ENCODE data around the gene NMRAL1. TPM values are rescaled to one million over a fixed set of nuclear protein-coding genes. Genes with fewer than 3 reads are reported as not detected.
A peak's percentile ranks its signal among the peaks of the same experiment; 100 is the strongest.

The NMRAL1 gene
- 10 to 100 TPM; 31.4 to 44.2 (median 37.3) TPM for polyA plus RNA-seq (ENCODE audit: insufficient read length in 3 of 3)

DNA sequence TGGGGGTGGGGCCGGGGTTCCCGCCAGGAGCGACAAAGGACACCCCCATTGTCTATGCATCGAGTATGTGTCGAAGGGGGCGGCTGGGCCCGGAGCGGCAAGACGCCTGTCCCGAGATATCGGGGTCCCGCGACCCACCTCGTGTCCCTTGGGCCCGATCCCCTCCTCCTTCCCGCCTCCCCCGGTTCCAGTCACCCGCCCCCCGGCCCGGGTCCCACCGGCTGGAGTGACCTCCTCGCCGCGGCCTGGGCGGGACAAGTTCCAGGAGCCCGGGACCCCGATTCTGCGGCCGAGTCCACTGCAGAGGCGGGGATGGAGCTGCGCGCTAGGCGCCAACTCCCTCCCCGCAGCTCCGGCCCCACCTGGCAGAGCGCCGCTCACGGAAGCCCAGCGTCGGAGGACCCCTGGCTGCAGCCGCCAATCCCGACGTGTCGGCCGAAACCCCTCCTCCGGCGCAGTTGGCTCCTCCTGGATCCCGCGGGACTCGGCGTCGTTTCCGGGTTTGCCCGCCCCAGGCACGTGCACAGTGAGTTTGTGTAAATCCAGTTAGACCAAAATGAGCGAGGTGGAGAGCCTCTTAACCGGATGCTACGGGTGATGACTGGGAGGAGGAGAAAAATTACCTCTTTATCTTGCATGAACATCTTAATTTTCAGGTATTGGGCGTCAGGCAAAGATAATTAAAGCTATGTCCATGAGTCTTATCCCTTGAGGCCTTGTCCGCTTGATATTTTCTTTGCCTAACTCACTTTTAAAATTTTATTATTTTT is at the start of gene NMRAL1:
Gene NMRAL1, minus strand, starts transcription at position 434 of the 770 bp plus-strand sequence. CDS start 493 bp downstream, outside the sequence.
- peak; percentile 68 to 78 (median 77) for DNase-seq (ENCODE audit: low read depth in 3 of 3, low spot score in 2 of 3)

GRCh38 chr16:4523686-4524085 is 49.3 kb upstream of the NMRAL1 start:
- no peak for DNase-seq (ENCODE audit: low read depth in 3 of 3, low spot score in 2 of 3)

DNA sequence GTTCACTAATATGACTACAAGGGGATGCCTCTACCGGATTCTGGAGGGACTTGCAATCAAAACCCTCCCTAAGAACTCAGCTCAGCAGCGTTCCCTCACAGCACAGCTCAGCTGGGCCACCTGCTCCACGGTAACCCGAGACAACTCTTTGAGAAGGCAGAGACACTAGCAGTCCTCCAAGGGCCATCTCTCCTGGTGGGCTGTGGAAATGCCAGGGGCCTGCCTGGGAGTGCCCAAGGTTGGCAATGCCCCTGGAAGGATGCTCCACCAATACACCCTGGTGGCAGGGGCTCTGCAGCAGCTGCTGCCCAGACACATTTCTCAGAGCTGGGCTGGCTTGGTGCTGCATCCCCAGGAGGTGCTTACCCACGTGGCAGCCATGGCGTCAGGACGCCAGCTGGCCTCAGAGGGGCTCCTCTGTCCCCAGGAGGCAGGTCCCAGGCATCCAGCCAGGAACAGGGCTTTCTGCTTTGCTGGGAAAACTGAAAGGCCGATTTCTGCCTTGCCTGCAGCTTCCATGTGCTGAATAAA is 47.7 kb upstream of the NMRAL1 start:
- no peak for DNase-seq (ENCODE audit: low read depth in 3 of 3, low spot score in 2 of 3)

DNA sequence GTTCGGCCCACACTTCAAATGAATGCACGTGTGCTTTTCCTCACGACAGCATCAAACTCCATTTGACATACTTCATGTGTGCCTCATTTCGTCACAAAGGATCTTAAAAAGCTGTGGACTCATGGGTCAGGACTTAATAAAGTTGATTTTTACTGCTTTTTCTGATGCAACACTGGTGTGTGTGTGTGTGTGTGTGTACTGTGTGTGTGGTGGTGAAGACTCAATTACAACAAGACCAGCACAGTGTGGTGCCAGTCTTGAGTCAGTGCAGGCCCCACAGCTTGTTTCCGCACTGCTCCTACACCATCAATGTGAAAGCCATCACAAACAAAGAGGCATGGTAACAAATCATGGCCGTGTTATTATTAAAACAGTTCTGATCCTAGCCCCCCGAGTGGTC is 46.5 kb upstream of the NMRAL1 start:
- DNase-seq (ENCODE audit: low read depth in 3 of 3, low spot score in 2 of 3) = no peak

DNA sequence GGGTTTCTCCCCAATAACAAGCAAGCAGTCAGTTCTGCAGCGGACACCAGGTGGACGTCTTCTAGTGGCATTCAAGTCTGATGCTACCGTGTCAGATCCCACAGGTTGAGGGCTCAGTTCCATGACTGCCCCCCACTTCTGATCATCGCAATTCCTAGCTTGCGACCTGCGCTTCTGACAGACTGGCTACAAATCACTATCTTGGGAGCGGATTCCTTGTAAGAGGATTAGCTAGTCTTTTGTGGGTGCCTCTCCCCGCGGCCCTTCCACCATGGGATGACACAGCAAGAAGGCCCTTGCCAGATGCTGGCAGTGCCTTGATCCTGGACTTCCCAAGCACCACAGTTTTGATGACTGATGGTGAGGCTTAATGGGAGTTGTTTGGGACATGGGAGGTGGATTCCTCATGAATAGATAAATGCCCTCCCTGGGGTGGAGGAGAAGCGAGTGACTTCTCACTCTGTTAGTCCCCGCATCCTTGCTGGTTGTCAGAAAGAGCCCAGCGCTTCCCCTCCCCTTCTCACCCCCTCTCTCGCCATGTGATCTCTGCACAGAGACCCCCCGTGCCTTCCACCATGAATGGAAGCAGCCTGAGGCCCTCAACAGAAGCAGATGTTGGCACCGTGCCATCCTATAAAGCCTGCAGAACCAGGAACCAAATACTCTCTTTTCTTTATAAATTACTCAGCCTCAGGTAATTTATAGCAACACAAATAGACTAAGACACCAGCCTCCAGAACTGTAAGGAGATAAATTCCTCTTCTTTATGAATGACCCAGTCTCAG is 45.0 kb upstream of the NMRAL1 start:
- no peak for DNase-seq (ENCODE audit: low read depth in 3 of 3, low spot score in 2 of 3)

- no peak for DNase-seq (ENCODE audit: low read depth in 3 of 3, low spot score in 2 of 3)
Observed at GRCh38 chr16:4517812-4518680, 43.6 kb upstream of the NMRAL1 start.

GRCh38 chr16:4515611-4516233 is 41.3 kb upstream of the NMRAL1 start:
- DNase-seq (ENCODE audit: low read depth in 3 of 3, low spot score in 2 of 3) = no peak

GRCh38 chr16:4514606-4515005 is 40.2 kb upstream of the NMRAL1 start:
- no peak for DNase-seq (ENCODE audit: low read depth in 3 of 3, low spot score in 2 of 3)

GRCh38 chr16:4513881-4514280 is 39.5 kb upstream of the NMRAL1 start:
- DNase-seq (ENCODE audit: low read depth in 3 of 3, low spot score in 2 of 3) = no peak

DNA sequence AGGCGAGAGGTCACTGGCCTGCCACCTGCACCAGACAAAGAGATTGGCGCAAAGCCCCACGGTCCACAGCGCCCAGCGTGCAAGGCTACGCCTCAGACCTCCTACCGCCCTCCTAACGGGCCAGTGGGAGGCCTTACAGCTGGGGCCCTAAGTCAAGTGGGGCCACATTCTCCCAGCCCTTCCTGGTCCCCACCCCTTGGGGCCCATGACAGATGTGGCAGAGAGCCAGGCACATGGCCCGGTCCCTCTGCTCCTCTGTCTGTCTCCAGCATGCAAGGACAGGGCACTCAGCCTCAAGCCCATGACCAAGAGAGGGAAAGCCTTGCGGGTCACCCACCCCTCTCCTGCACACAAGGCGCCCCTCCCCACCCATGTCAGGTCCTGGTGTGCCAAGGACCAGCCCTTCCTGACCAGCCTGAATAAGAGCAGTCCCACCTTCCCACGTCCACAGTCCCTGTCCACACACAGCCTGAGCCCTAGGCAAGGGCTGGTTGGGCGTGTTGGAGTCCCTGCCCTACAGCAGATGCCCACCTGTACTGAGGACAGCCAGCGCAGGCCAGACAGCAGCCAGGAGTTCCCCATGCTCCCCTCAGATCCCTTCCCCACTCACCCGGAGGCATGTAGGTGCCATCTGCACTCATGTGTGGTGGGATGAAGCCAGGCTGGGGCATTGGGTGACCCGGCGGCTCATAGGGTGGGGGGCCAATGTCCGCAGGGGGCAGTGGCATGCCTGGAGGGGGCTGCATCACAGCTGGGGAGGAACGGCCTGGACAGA is 38.8 kb upstream of the NMRAL1 start:
- DNase-seq (ENCODE audit: low read depth in 3 of 3, low spot score in 2 of 3) = no peak

- DNase-seq (ENCODE audit: low read depth in 3 of 3, low spot score in 2 of 3) = no peak
Observed at GRCh38 chr16:4512473-4512872, 38.0 kb upstream of the NMRAL1 start.

- no peak for DNase-seq (ENCODE audit: low read depth in 3 of 3, low spot score in 2 of 3)
Observed at GRCh38 chr16:4511441-4512082, 37.1 kb upstream of the NMRAL1 start.

GRCh38 chr16:4510747-4511426 is 36.5 kb upstream of the NMRAL1 start:
- no peak for DNase-seq (ENCODE audit: low read depth in 3 of 3, low spot score in 2 of 3)

DNA sequence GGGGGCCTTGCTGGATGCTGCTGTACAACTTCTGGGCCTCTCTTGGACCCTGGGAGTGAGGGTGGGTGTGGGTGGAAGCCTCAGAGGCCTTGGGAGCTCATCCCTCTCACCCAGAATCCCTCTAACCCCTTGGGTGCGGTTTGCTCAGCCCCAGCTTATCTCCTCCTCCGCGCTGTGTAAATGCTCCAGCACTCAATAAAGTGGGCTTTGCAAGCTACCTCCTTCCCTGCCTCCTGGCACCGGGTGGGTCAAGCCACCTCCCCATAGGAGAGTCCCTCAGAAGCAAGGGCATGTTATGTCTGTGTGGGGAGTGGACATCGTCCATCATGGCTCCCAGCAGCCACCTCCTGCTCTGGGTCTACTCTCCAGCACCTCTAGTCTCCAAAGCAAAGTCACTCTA is 35.7 kb upstream of the NMRAL1 start:
- no peak for DNase-seq (ENCODE audit: low read depth in 3 of 3, low spot score in 2 of 3)

GRCh38 chr16:4509420-4509819 is 35.0 kb upstream of the NMRAL1 start:
- DNase-seq (ENCODE audit: low read depth in 3 of 3, low spot score in 2 of 3) = no peak

DNA sequence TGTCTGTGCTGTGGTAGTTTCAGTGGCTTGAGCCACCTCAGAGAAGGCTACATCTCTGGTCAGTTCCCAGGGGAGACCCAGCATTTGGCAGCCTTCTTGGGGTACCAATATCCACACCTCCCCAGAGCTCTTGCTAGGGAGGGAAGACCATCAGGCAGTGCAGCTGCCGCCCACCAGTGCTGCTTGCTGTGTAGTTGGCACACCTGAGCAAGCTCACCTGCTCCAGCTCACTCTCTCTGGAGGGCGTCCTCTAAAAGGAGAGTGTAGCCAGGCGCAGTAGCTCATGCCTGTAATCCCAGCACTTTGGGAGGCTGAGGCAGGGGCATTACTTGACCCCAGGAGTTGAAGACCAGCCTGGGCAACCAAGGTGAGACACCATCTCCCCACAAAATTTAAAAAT is 34.4 kb upstream of the NMRAL1 start:
- no peak for DNase-seq (ENCODE audit: low read depth in 3 of 3, low spot score in 2 of 3)

DNA sequence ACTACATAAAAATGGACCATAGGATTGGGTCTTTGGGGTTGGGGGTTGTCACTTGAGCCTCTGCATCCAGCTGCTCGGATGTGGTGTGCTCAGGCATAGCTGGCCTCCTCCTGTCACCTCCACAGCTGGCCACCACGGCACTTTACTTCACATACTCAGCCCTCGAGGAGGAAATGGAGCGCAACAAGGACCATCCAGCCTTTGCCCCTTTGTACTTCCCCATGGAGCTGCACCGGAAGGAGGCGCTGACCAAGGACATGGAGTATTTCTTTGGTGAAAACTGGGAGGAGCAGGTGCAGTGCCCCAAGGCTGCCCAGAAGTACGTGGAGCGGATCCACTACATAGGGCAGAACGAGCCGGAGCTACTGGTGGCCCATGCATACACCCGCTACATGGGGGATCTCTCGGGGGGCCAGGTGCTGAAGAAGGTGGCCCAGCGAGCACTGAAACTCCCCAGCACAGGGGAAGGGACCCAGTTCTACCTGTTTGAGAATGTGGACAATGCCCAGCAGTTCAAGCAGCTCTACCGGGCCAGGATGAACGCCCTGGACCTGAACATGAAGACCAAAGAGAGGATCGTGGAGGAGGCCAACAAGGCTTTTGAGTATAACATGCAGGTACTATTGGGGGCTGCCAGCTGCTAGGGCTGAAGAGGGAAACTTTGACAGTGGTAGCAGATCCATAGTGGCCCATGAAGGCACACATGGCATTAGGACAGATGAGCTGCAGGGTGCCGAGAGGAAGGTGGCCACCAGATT is 33.3 kb upstream of the NMRAL1 start:
- no peak for DNase-seq (ENCODE audit: low read depth in 3 of 3, low spot score in 2 of 3)

DNA sequence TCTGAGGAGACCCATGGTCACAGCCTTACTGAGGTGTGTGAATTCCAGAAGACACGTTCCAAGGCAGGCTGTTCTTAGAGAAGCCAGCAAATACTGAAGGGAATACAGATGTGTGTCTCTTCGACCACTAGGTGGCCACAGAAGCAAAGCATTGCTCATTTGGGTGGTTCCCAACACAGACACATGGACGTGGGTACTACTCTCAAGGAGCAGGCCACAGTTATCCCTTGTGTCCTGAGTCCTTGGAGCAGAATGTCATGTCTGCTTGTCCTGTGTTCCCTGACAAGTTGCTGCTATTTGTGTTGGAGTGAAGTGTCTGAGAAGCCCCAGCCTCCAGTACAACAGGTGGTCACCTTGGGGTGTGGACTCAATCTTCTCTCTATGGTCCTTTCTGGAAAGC is 32.0 kb upstream of the NMRAL1 start:
- peak in 2 of 3 donors; percentile 55 to 58 for DNase-seq (ENCODE audit: low read depth in 3 of 3, low spot score in 2 of 3)

All from right renal cortex interstitium (tissue), 3 donors.